Thymus (tissue), 11 donors: ENCODE data around the gene MACROD2. TPM values are rescaled to one million over a fixed set of nuclear protein-coding genes. Genes with fewer than 3 reads are reported as not detected.
"Not testable (repeated sequence)": the region's sequence is repeated elsewhere in the genome, so short reads cannot be mapped to it uniquely, and the experiment has no call there.

Experiments
- DNase-seq, 9 donors: peaks; one replicate each; pipeline ENCODE4 v3.0.0-alpha.2; 2013; ENCODE audit warnings: low spot score in 9 of 9, low read depth in 6 of 9, missing footprints in 1 of 9
- H3K27ac ChIP-seq, 2 donors: one replicate each; pipeline ENCODE4 v1.5.1; 2013; ENCODE audit warnings: control low read depth in 1 of 2, low read depth in 1 of 2, low read length in 1 of 2, mild to moderate bottlenecking in 1 of 2, moderate library complexity in 1 of 2
- H3K27me3 ChIP-seq, 2 donors: one replicate each; pipeline ENCODE4 v1.5.1; 2013; ENCODE audit warnings: low read length in 1 of 2; ENCODE audit not compliant: control insufficient read depth in 2 of 2, insufficient read depth in 1 of 2
- H3K36me3 ChIP-seq, 2 donors: one replicate each; pipeline ENCODE4 v1.5.1; 2013; ENCODE audit warnings: low read length in 1 of 2, mild to moderate bottlenecking in 1 of 2, moderate library complexity in 1 of 2; ENCODE audit not compliant: control insufficient read depth in 2 of 2, insufficient read depth in 2 of 2
- H3K4me1 ChIP-seq, 2 donors: one replicate each; pipeline ENCODE4 v1.5.1; 2013; ENCODE audit warnings: low read length in 2 of 2; ENCODE audit not compliant: control insufficient read depth in 2 of 2, insufficient read depth in 2 of 2
- H3K4me3 ChIP-seq, 2 donors: one replicate each; pipeline ENCODE4 v1.5.1; 2013; ENCODE audit warnings: low read length in 2 of 2, control low read depth in 1 of 2, mild to moderate bottlenecking in 1 of 2
- H3K9me3 ChIP-seq, 2 donors: one replicate each; pipeline ENCODE4 v1.5.1; 2013; ENCODE audit warnings: low read length in 1 of 2, mild to moderate bottlenecking in 1 of 2; ENCODE audit not compliant: control insufficient read depth in 2 of 2, insufficient read depth in 1 of 2
- WGBS: extraction: QIAGEN DNeasy Blood & Tissue Kit; methylation state at CpG from one replicate; pipeline ENCODE4 v1.1.7; 2013; 5-methylcytosine and 5-hydroxymethylcytosine counted together
- polyA plus RNA-seq: library from polyadenylated mRNA; stranded (reverse); fragments of 200-250 nt; gene quantifications from one replicate; pipeline ENCODE4 v1.2.3, GENCODE V29; 2013
- total RNA-seq: library from RNA; stranded (reverse); fragments of 120-200 nt; gene quantifications from one replicate; pipeline ENCODE4 v1.2.4, GENCODE V29; 2013
- donor health status: healthy.

Gene MACROD2
- total and polyA plus RNA-seq, 2 donors: 1.6 to 4.2 TPM

DNA sequence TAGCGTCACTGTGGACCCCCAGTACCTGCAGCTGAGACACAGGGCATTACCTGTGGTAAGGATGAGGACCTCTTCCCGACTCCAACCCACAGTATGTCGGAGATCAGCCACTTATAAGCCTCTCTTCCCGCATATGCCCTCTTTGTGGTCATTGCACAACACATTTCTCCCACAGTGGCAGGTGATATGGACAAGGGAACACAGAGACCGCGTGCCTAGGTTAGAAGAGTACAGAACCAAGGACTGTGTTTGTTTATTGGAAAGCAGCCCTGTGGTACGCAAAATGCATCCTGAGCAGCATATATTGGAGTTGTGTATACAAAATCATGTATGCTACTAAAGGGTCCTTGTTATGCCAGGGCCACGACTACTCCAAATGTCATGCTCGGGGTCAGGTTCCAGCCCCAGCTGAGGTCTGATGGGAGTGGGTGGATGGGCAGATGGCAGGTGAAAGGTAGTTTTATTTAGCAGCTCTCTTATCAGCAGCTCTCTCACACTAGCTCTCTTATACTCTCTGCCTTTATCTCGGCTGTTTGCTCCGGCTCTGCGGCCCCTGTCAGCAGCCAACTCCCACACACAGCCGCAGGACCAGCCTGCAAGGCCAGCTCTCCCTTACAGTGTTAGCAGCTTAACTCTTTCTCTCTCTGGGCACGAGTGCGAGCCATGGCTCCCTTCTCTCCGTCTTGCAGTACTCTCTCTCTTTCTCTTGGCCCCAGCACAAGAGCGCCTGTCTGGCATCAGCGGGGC lies 2009.0 kb downstream of the MACROD2 start:
- Histone ChIP-seq H3K9me3 (peaks cover 0 to 3% of the 10 kb centered on the region in 2 donors), H3K36me3 (no peaks in the 10 kb centered on the region), H3K4me3 (no peak overlapping the region), H3K27ac (no peak overlapping the region), H3K27me3 (no peaks in the 10 kb centered on the region), H3K4me1 (no peaks in the 10 kb centered on the region)
- DNase-seq: no peak
- WGBS: 96% methylated on average over 18 of the region's 18 CpGs

DNA sequence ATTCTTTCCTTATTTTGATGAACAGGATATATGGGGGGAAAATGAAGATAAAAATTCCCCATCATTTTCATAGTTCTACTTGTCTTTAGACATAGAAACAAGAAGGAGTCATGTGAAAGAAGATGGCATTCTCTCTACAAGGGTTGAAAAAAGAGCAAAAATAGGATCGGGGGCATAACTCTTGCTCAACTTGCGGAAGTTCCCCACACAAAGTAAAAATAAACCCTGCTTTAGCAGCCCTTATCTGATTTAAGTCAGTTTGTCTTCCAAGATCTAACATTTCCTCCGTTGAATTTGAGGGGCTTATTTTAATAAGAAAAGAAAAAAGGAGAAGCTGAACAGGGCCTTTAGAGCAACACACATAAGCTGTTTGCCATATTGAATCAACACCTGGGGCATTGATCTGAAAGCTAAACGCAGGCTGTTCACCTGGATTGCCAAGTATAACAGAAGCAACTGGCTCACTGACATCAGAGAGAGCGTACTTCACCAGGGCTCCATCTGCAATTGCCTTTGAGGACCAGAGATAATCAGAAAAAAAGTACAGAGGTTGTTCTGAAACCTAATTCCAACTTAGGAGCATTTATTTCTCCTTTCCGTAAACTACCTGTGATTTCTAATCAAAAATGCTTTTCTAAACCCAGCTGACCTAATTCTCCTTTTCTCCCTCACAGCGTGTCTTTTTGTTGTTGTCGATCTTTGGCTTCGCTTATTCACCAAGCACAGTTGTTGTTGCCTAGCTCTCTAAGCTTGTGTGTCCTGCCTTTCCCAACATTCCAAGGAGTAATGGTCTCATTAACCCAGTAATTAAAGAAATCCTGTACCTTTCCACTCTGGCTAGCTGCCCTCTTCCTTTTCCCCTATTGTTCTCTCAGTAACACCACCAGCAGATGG lies 2010.0 kb downstream of the MACROD2 start:
- Histone ChIP-seq H3K36me3 (no peaks in the 10 kb centered on the region), H3K27ac (no peak overlapping the region), H3K9me3 (peaks cover 0 to 3% of the 10 kb centered on the region in 2 donors), H3K4me1 (no peaks in the 10 kb centered on the region), H3K4me3 (no peak overlapping the region), H3K27me3 (no peaks in the 10 kb centered on the region)
- 66% methylated on average over 9 of the region's 9 CpGs for WGBS
- no peak for DNase-seq

DNA sequence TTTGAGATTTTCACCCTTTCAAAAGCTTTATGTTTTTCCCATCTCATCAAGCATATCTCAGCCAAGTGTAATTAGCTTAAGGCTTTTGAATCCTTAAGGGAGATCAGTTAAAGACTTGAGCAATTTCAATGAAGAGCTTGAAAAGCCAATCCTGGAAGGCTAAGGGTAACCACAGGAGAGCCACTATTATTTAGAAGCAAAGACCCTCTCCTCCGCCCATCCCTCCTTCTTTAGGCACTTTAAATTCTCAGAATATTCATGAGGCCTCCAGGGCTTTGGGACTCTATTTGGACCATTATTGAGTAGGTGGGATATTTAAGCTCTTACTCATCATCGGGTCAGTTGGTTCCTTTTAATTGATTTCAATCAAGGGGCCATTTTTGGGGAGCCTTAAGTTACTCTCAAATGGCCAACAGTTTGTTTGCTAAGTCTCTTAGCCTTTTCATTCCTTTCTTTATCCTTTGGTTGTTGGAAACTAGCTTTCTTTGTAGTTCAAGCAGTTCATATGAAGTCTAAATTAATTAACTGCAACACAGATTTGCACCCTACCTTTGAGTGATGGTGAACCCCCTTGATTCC lies 2010.7 kb downstream of the MACROD2 start:
- Histone ChIP-seq H3K27ac (no peak overlapping the region), H3K4me1 (no peaks in the 10 kb centered on the region), H3K36me3 (no peaks in the 10 kb centered on the region), H3K27me3 (no peaks in the 10 kb centered on the region), H3K4me3 (no peak overlapping the region), H3K9me3 (peaks cover 0 to 3% of the 10 kb centered on the region in 2 donors)
- no peak for DNase-seq
- 97% methylated on average over 2 of the region's 2 CpGs for WGBS

DNA sequence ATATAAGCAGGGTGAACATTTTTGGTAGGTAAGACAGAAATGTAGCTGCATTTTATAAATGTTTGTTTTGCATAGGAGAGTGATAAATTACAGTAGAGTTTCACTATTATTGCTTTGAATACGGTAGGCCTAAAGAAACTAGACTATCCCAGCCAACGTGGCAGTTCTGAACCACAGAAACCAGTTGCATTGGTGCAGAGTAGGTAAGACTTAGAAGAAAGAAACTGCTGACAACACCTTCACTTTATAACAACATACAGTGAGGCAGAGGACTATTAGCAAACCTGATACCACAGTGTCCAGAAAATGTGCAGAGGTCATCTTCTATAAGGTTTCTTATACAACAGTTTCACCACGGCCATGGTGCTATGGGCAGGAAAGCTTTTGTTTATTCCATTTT lies 2011.8 kb downstream of the MACROD2 start:
- Histone ChIP-seq H3K27me3 (no peaks in the 10 kb centered on the region), H3K36me3 (no peaks in the 10 kb centered on the region), H3K4me3 (no peak overlapping the region), H3K27ac (no peak overlapping the region), H3K9me3 (peaks cover 0 to 3% of the 10 kb centered on the region in 2 donors), H3K4me1 (no peaks in the 10 kb centered on the region)
- DNase-seq: no peak
- 94% methylated on average over 3 of the region's 3 CpGs for WGBS

DNA sequence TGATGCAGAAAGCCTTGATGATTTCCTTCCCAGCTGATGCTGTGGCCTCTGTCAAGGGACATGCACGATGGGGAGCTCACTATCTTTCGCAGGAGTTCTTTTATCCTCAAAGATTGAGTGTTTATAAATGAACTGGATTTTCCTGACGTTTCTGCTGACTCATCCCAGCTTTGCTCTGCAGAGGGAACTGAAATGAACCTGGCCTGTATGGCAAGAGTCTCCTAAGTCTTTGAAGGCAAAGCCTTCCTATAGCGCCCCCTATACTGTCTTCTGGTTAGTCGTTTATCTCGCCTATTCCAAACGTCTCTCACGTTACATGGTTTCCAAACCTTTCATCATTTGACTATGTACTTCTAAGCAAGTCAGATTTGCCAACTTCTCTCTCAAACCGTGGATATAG lies 2012.6 kb downstream of the MACROD2 start:
- H3K9me3 ChIP-seq: peaks cover 0 to 3% of the 10 kb centered on the region in 2 donors
- DNase-seq: no peak
- H3K4me3 ChIP-seq: no peak overlapping the region
- no peak overlapping the region for H3K27ac ChIP-seq
- WGBS: 77% methylated on average over 9 of the region's 9 CpGs
- H3K36me3 ChIP-seq: no peaks in the 10 kb centered on the region
- no peaks in the 10 kb centered on the region for H3K27me3 ChIP-seq
- H3K4me1 ChIP-seq: no peaks in the 10 kb centered on the region

DNA sequence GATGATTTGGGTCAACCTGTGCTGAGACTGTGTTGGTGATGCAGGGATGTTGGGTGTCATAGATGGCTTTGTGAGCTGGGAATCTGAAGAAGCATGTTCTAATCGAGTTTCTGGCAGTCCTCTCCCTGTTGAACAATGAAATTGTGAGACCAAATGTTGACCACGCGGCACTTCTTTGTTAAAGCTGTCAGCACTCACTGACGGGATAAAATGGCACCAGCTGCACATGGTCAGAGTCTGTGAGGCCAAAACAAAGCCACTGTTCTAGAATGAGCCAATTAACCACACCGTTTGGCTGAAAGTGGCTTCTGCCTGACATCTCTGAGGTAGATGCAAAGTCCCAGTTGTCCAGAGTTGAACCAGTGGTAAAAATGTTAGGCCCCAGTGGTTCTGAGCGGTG lies 2015.7 kb downstream of the MACROD2 start:
- Histone ChIP-seq H3K36me3 (no peaks in the 10 kb centered on the region), H3K27me3 (no peaks in the 10 kb centered on the region), H3K4me1 (no peaks in the 10 kb centered on the region), H3K4me3 (no peak overlapping the region), H3K9me3 (no peaks in the 10 kb centered on the region), H3K27ac (no peak overlapping the region)
- no peak for DNase-seq
- WGBS: 92% methylated on average over 6 of the region's 6 CpGs

DNA sequence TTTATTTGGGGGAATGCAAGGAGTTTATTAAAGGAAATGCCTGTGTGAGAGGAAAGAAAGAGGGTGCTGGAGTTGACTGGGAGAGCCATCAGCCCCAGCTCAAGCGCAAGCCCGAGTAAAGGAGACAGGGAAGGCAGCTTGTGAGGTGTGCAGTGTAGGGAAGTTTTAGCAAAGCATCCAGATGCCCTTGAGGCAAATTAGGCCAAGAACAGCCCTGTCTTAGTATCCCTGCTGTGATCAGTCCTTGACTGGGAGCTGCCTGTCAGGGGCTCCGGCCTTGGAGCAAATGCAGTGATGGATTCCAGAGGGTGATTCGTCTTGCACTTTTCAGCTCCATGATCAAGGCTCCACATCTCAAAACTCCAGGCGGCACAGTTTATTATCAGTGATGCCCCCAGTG lies 2016.2 kb downstream of the MACROD2 start:
- no peaks in the 10 kb centered on the region for H3K36me3 ChIP-seq
- H3K9me3 ChIP-seq: no peaks in the 10 kb centered on the region
- no peak overlapping the region for H3K4me3 ChIP-seq
- DNase-seq: no peak
- H3K27ac ChIP-seq: no peak overlapping the region
- 94% methylated on average over 5 of the region's 5 CpGs for WGBS
- no peaks in the 10 kb centered on the region for H3K4me1 ChIP-seq
- no peaks in the 10 kb centered on the region for H3K27me3 ChIP-seq

DNA sequence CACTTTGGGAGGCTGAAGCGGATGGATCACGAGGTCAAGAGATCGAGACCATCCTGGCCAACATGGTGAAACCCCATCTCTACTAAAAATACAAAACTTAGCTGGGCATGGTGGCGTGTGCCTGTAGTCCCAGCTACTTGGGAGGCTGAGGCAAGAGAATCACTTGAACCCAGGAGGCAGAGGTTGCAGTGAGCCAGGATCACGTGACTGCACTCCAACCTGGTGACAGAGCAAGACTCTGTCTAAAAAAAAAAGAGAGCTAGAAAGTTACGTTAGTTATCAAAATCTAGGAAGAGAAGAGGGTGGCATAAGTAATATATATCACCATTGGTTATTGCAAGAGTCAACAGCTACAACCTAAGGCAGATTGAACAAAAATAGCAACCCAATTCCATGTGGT lies 2017.6 kb downstream of the MACROD2 start:
- H3K4me1 ChIP-seq, H3K4me3 ChIP-seq, H3K36me3 ChIP-seq, H3K27me3 ChIP-seq, H3K9me3 ChIP-seq, DNase-seq, H3K27ac ChIP-seq: not testable (repeated sequence)
- WGBS: 94% methylated on average over 6 of the region's 6 CpGs

DNA sequence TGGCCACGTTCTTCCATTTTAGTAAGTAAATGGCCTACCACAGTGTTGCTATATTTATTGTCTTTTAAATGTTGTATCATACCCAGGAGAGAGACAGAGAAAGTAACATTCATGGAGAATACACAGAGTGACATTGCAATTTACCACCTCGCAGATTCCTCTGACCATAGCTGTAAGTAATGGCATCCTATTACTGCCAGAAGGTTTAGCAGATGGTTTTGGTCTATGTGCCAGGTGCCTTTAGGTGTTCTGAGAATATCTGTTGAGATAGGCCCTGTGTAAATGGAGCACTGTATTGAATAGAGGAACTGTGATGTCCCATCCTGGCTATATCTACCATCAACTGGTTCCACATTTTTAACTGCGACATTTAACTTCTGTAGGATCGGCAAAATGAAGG lies 2018.3 kb downstream of the MACROD2 start:
- Histone ChIP-seq H3K4me3 (no peak overlapping the region), H3K4me1 (no peaks in the 10 kb centered on the region), H3K27ac (no peak overlapping the region), H3K27me3 (no peaks in the 10 kb centered on the region), H3K36me3 (no peaks in the 10 kb centered on the region), H3K9me3 (no peaks in the 10 kb centered on the region)
- 95% methylated on average over 4 of the region's 4 CpGs for WGBS
- no peak for DNase-seq
